IMR-90 (cell line): Measurements from ENCODE around the gene AGBL1. TPM values are rescaled to one million over a fixed set of nuclear protein-coding genes. Genes with fewer than 3 reads are reported as not detected.

Experiments used
- ATAC-seq: fragments of 200-7000 bp; cut with Tn5 transposase; 2 replicates; pipeline ENCODE4 v1.9.1; 2020; ENCODE audit warnings: low read depth, mild to moderate bottlenecking, moderate library complexity
- BruUV-seq: library from RNA; stranded (reverse); fragments of 400-500 nt; replicated peaks from 2 replicates; lab custom pipeline; 2021; lab: Mats Ljungman, UMichigan
- CTCF ChIA-PET: fragments of 300-600 bp; formaldehyde crosslinking; extraction: SDS; loops from one replicate; lab custom pipeline; 2021; ENCODE audit warnings: antibody characterized with exemption; lab: Yijun Ruan, JAX
- POLR2A ChIA-PET: fragments of 300-600 bp; sonication (Branson Sonifier 250); formaldehyde crosslinking; loops from one replicate; lab custom pipeline; 2022; ENCODE audit warnings: antibody characterized with exemption; ENCODE audit not compliant: unreplicated experiment; lab: Charles Lee
- DNase-seq: peaks from one replicate; pipeline ENCODE4 v3.0.0; 2013
- H2AFZ ChIP-seq: replicated peaks from 2 replicates; pipeline ENCODE3; 2013; ENCODE audit warnings: low read length, mild to moderate bottlenecking; ENCODE audit not compliant: poor library complexity
- H2AK5ac ChIP-seq: 2 replicates; pipeline ENCODE4 v1.6.1; 2013; ENCODE audit warnings: low read depth, low read length, inconsistent platforms
- H2AK9ac ChIP-seq: replicated peaks from 2 replicates; pipeline ENCODE3; 2013; ENCODE audit warnings: mild to moderate bottlenecking, low read depth, low read length, moderate library complexity; ENCODE audit not compliant: poor library complexity
- H2BK120ac ChIP-seq: 2 replicates; pipeline ENCODE4 v1.6.1; 2013; ENCODE audit warnings: low read depth, low read length, inconsistent platforms
- H2BK15ac ChIP-seq: 3 replicates; pipeline ENCODE4 v1.6.1; 2013; ENCODE audit warnings: low read depth, low read length, inconsistent platforms
- H2BK20ac ChIP-seq: 2 replicates; pipeline ENCODE4 v1.6.1; 2013; ENCODE audit warnings: low read depth, mild to moderate bottlenecking, inconsistent platforms, low read length, moderate library complexity
- H2BK5ac ChIP-seq: 2 replicates; pipeline ENCODE4 v1.6.1; 2013; ENCODE audit warnings: mild to moderate bottlenecking, low read depth, low read length, inconsistent platforms; ENCODE audit not compliant: poor library complexity, severe bottlenecking
- H3K14ac ChIP-seq: replicated peaks from 2 replicates; pipeline ENCODE4 v1.6.1; 2013; ENCODE audit warnings: low read depth, low read length, inconsistent platforms
- H3K18ac ChIP-seq: 2 replicates; pipeline ENCODE4 v1.6.1; 2013; ENCODE audit warnings: low read depth, low read length, control low read depth
- H3K23ac ChIP-seq: 2 replicates; pipeline ENCODE4 v1.6.1; 2013; ENCODE audit warnings: low read depth, low read length, inconsistent platforms
- H3K27ac ChIP-seq: 2 replicates; pipeline ENCODE4 v1.5.1; 2013; ENCODE audit warnings: mild to moderate bottlenecking, control low read depth, low read length; ENCODE audit not compliant: insufficient read depth
- H3K27me3 ChIP-seq: 2 replicates; pipeline ENCODE4 v1.6.1; 2013; ENCODE audit warnings: low read length; ENCODE audit not compliant: control insufficient read depth, insufficient read depth
- H3K36me3 ChIP-seq: 2 replicates; pipeline ENCODE4 v1.6.1; 2013; ENCODE audit warnings: low read length, mixed read lengths; ENCODE audit not compliant: control insufficient read depth, insufficient read depth
- H3K4ac ChIP-seq: 2 replicates; pipeline ENCODE4 v1.6.1; 2013; ENCODE audit warnings: low read depth, low read length, inconsistent platforms
- H3K4me1 ChIP-seq: 2 replicates; pipeline ENCODE4 v1.6.1; 2013; ENCODE audit warnings: low read length, mixed read lengths; ENCODE audit not compliant: control insufficient read depth, insufficient read depth
- H3K4me2 ChIP-seq: 2 replicates; pipeline ENCODE4 v1.6.1; 2013; ENCODE audit warnings: low read depth, mild to moderate bottlenecking, control low read depth, low read length, moderate library complexity
- H3K4me3 ChIP-seq: 2 replicates; pipeline ENCODE4 v1.5.1; 2013; ENCODE audit warnings: low read depth, mild to moderate bottlenecking, control low read depth, low read length, moderate library complexity; ENCODE audit not compliant: insufficient read depth
- H3K56ac ChIP-seq: 2 replicates; pipeline ENCODE4 v1.6.1; 2013; ENCODE audit warnings: low read length, inconsistent platforms; ENCODE audit not compliant: insufficient read depth; ENCODE audit errors: extremely low read depth
- H3K79me1 ChIP-seq, 2 experiments: 2 replicates each; pipeline ENCODE4 v1.6.1; 2013; ENCODE audit warnings: low read length in 2 of 2, inconsistent platforms in 1 of 2, low read depth in 1 of 2
- H3K9ac ChIP-seq: 2 replicates; pipeline ENCODE4 v1.6.1; 2013; ENCODE audit warnings: low read depth, low read length, control low read depth
- H3K9me1 ChIP-seq: 2 replicates; pipeline ENCODE4 v1.6.1; 2013; ENCODE audit warnings: low read length, inconsistent platforms; ENCODE audit not compliant: insufficient read depth
- H3K9me3 ChIP-seq: 2 replicates; pipeline ENCODE4 v1.6.1; 2013; ENCODE audit warnings: low read length; ENCODE audit not compliant: control insufficient read depth, insufficient read depth
- H4K20me1 ChIP-seq: 2 replicates; pipeline ENCODE4 v1.6.1; 2013; ENCODE audit warnings: low read length, inconsistent platforms; ENCODE audit not compliant: insufficient read depth
- H4K5ac ChIP-seq: 2 replicates; pipeline ENCODE4 v1.6.1; 2013; ENCODE audit warnings: mild to moderate bottlenecking, low read depth, low read length, control low read depth
- H4K8ac ChIP-seq, 2 experiments: 2 replicates each; pipeline ENCODE4 v1.6.1; 2013; ENCODE audit warnings: low read depth in 2 of 2, low read length in 2 of 2, control low read depth in 1 of 2, inconsistent platforms in 1 of 2
- H4K91ac ChIP-seq: 2 replicates; pipeline ENCODE4 v1.6.1; 2013; ENCODE audit warnings: low read depth, low read length, inconsistent platforms; ENCODE audit not compliant: insufficient read depth
- BHLHE40 ChIP-seq: fragments of 150-350 bp; IDR thresholded peaks from 2 replicates; pipeline ENCODE4 v1.6.1; 2016; ENCODE audit warnings: mild to moderate bottlenecking, low read depth, low read length
- CEBPB ChIP-seq: IDR thresholded peaks from 2 replicates; pipeline ENCODE4 v1.6.1; 2012; ENCODE audit warnings: low read depth, low read length, improper control_type of control experiment
- CHD1 ChIP-seq: IDR thresholded peaks from 2 replicates; pipeline ENCODE4 v1.6.1; 2012; ENCODE audit warnings: low read depth, low read length, improper control_type of control experiment
- FOS ChIP-seq: fragments of 150-350 bp; IDR thresholded peaks from 2 replicates; pipeline ENCODE4 v1.6.1; 2016; ENCODE audit warnings: low read depth, low read length
- MAFK ChIP-seq: IDR thresholded peaks from 2 replicates; pipeline ENCODE4 v1.6.1; 2012; ENCODE audit warnings: low read depth, low read length, improper control_type of control experiment
- MAZ ChIP-seq: IDR thresholded peaks from 2 replicates; pipeline ENCODE4 v1.6.1; 2012; ENCODE audit warnings: low read depth, mild to moderate bottlenecking, low read length, improper control_type of control experiment, moderate library complexity, borderline replicate concordance
- MXI1 ChIP-seq: IDR thresholded peaks from 2 replicates; pipeline ENCODE4 v1.6.1; 2012; ENCODE audit warnings: low read depth, mild to moderate bottlenecking, low read length, moderate library complexity, borderline replicate concordance
- NFE2L2 ChIP-seq: fragments of 150-350 bp; IDR thresholded peaks from 2 replicates; pipeline ENCODE4 v1.6.1; 2016; ENCODE audit warnings: low read depth, mild to moderate bottlenecking, low read length
- POLR2A ChIP-seq: IDR thresholded peaks from 2 replicates; pipeline ENCODE4 v1.6.1; 2012; ENCODE audit warnings: mild to moderate bottlenecking, low read depth, low read length
- RAD21 ChIP-seq: IDR thresholded peaks from 2 replicates; pipeline ENCODE4 v1.6.1; 2012; ENCODE audit warnings: low read length, improper control_type of control experiment
- RCOR1 ChIP-seq: IDR thresholded peaks from 2 replicates; pipeline ENCODE4 v1.6.1; 2012; ENCODE audit warnings: mild to moderate bottlenecking, low read length, improper control_type of control experiment; ENCODE audit not compliant: insufficient replicate concordance
- RFX5 ChIP-seq: IDR thresholded peaks from 2 replicates; pipeline ENCODE4 v1.8.0; 2012; ENCODE audit warnings: low read depth, mild to moderate bottlenecking, low read length, moderate library complexity
- SMC3 ChIP-seq: fragments of 150-350 bp; IDR thresholded peaks from 2 replicates; pipeline ENCODE4 v1.6.1; 2016; ENCODE audit warnings: low read depth, mild to moderate bottlenecking, antibody characterized with exemption, low read length, moderate library complexity
- WGBS, 2 experiments: methylation state at CpG; one replicate each; pipeline versions ENCODE4 v1.1.5 to v1.1.7; 2013; ENCODE audit warnings: missing lambda C conversion rate in 2 of 2; ENCODE audit not compliant: insufficient read length in 1 of 2; ENCODE audit errors: extremely low coverage in 2 of 2; 5-methylcytosine and 5-hydroxymethylcytosine counted together
- dilution Hi-C: fragments of 300-500 bp; cut with HindIII; formaldehyde crosslinking; loops from one replicate; pipeline ENCODE4 v1.14.3; 2018; ENCODE audit warnings: low sequenced_read_pairs; ENCODE audit not compliant: unreplicated experiment
- in situ Hi-C: fragments of 300-500 bp; cut with MboI; formaldehyde crosslinking; loops from 3 replicates; pipeline ENCODE4 v1.14.3; 2019; ENCODE audit warnings: low sequenced_read_pairs, inconsistent platforms, mixed read lengths
- intact Hi-C: fragments of 100-400 bp; cut with micrococcal nuclease; formaldehyde crosslinking; loops from 2 replicates; pipeline ENCODE4 v1.10.0; 2022
- polyA plus RNA-seq, 3 experiments: library from polyadenylated mRNA; depleted of rRNA; stranded (reverse); fragments of >200 nt; gene quantifications; 2 replicates each; pipeline ENCODE4 v1.2.3, GENCODE V29; 2012; ENCODE audit warnings: low replicate concordance in 1 of 3
- total RNA-seq: library from RNA; depleted of rRNA; stranded (reverse); fragments of >200 nt; gene quantifications from 2 replicates; pipeline ENCODE4 v1.2.3, GENCODE V29; 2012
- TF ChIP-seq, protein P1 (sequence below): fragments of 150-350 bp; IDR thresholded peaks from 2 replicates; pipeline ENCODE4 v1.6.1; 2017; ENCODE audit warnings: mild to moderate bottlenecking, antibody characterized with exemption, low read length, low read depth
- TF ChIP-seq, protein P2 (sequence below): fragments of 150-350 bp; IDR thresholded peaks from 2 replicates; pipeline ENCODE4 v1.6.1; 2016; ENCODE audit warnings: low read depth, mild to moderate bottlenecking, low read length, moderate library complexity, borderline replicate concordance
- TF ChIP-seq, protein P3 (sequence below): conservative IDR thresholded peaks from 2 replicates; pipeline ENCODE4 v1.5.1; 2012; ENCODE audit warnings: mild to moderate bottlenecking, low read depth, low read length, improper control_type of control experiment

AGBL1 gene
- total and polyA plus RNA-seq, 2 of the 4 experiments (the other 2 are of a cell fraction), result not detected

DNA sequence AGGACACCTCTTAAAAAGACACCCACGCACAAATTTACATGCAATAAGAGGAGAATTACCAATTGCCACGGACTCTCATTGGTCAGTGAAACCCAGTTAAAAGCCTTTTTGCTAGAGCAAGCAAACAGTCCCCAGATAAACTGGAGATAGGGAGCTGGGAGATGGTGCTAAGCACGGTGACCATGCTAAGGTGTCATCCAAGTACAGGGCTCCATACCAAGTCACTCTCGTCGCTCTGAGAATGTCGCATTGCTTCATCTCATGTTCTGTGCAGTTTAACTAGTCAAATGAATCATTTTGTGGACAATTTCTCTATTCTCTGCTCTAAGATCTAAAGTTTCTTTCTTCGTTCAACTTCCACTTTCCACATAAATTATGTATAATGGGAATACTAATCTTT, 581.9 kb downstream of the AGBL1 start:
- H4K8ac ChIP-seq, result no peak overlapping the region
- no peak overlapping the region for H2AK5ac ChIP-seq
- no peak overlapping the region for H3K9ac ChIP-seq
- no peak overlapping the region for H2BK120ac ChIP-seq
- TF ChIP-seq CHD1 (no peak), MXI1 (no peak), RCOR1 (no peak), BHLHE40 (no peak), RAD21 (no peak), POLR2A (no peak), MAFK (no peak), NFE2L2 (no peak), CEBPB (no peak), MAZ (no peak), RFX5 (no peak), SMC3 (no peak), FOS (no peak)
- TF ChIP-seq, protein P1, sequence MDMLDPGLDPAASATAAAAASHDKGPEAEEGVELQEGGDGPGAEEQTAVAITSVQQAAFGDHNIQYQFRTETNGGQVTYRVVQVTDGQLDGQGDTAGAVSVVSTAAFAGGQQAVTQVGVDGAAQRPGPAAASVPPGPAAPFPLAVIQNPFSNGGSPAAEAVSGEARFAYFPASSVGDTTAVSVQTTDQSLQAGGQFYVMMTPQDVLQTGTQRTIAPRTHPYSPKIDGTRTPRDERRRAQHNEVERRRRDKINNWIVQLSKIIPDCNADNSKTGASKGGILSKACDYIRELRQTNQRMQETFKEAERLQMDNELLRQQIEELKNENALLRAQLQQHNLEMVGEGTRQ, result no peak
- TF ChIP-seq, protein P2, sequence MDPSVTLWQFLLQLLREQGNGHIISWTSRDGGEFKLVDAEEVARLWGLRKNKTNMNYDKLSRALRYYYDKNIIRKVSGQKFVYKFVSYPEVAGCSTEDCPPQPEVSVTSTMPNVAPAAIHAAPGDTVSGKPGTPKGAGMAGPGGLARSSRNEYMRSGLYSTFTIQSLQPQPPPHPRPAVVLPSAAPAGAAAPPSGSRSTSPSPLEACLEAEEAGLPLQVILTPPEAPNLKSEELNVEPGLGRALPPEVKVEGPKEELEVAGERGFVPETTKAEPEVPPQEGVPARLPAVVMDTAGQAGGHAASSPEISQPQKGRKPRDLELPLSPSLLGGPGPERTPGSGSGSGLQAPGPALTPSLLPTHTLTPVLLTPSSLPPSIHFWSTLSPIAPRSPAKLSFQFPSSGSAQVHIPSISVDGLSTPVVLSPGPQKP, result no peak
- TF ChIP-seq, protein P3, sequence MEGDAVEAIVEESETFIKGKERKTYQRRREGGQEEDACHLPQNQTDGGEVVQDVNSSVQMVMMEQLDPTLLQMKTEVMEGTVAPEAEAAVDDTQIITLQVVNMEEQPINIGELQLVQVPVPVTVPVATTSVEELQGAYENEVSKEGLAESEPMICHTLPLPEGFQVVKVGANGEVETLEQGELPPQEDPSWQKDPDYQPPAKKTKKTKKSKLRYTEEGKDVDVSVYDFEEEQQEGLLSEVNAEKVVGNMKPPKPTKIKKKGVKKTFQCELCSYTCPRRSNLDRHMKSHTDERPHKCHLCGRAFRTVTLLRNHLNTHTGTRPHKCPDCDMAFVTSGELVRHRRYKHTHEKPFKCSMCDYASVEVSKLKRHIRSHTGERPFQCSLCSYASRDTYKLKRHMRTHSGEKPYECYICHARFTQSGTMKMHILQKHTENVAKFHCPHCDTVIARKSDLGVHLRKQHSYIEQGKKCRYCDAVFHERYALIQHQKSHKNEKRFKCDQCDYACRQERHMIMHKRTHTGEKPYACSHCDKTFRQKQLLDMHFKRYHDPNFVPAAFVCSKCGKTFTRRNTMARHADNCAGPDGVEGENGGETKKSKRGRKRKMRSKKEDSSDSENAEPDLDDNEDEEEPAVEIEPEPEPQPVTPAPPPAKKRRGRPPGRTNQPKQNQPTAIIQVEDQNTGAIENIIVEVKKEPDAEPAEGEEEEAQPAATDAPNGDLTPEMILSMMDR, result no peak
- intact Hi-C loops (no loop called here), in situ Hi-C loops (no loop called here), dilution Hi-C loops (no loop called here)
- no peak overlapping the region for H3K56ac ChIP-seq
- no peak overlapping the region for H3K14ac ChIP-seq
- H2BK5ac ChIP-seq, result no peak overlapping the region
- no CpG with 5 or more reads among the region's 7 CpGs for WGBS, 2 experiments
- H3K18ac ChIP-seq, result no peak overlapping the region
- H3K9me1 ChIP-seq, result no peaks in the 10 kb centered on the region
- no peak overlapping the region for H3K23ac ChIP-seq
- H4K91ac ChIP-seq, result no peak overlapping the region
- H3K36me3 ChIP-seq, result no peaks in the 10 kb centered on the region
- no peak overlapping the region for H3K4me2 ChIP-seq
- CTCF ChIA-PET, result no interaction called here
- H3K9me3 ChIP-seq, result peaks cover 6% of the 10 kb centered on the region
- H3K4me1 ChIP-seq, result no peaks in the 10 kb centered on the region
- H4K5ac ChIP-seq, result no peak overlapping the region
- no peaks in the 10 kb centered on the region for H4K20me1 ChIP-seq
- POLR2A ChIA-PET, result no interaction called here
- ATAC-seq, result no peak
- no peaks in the 10 kb centered on the region for H3K79me1 ChIP-seq
- DNase-seq, result no peak
- no peak overlapping the region for H2AFZ ChIP-seq
- no peak overlapping the region for H3K27ac ChIP-seq
- no TSS peak for BruUV-seq
- H2AK9ac ChIP-seq, result no peak overlapping the region
- no peak overlapping the region for H3K4me3 ChIP-seq
- H2BK20ac ChIP-seq, result no peak overlapping the region
- H2BK15ac ChIP-seq, result no peak overlapping the region
- no peak overlapping the region for H3K4ac ChIP-seq
- no peaks in the 10 kb centered on the region for H3K27me3 ChIP-seq
